Neural cell (in vitro differentiated cells): ENCODE measurements around the gene LMOD3.

Experiments
- MXI1 ChIP-seq: fragments of 450-650 bp; conservative IDR thresholded peaks from 2 replicates; pipeline ENCODE4 v1.6.1; 2014; ENCODE audit warnings: antibody characterized with exemption, mild to moderate bottlenecking; ENCODE audit not compliant: poor library complexity, severe bottlenecking
- POLR2AphosphoS5 ChIP-seq: IDR thresholded peaks from 2 replicates; pipeline ENCODE4 v1.6.1; 2012
- RAD21 ChIP-seq: fragments of 450-650 bp; conservative IDR thresholded peaks from 2 replicates; pipeline ENCODE4 v1.6.1; 2014; ENCODE audit warnings: antibody characterized with exemption, mild to moderate bottlenecking, moderate library complexity
- TAF1 ChIP-seq: IDR thresholded peaks from 2 replicates; pipeline ENCODE4 v1.6.1; 2012; ENCODE audit warnings: low read depth
- TF ChIP-seq, protein P1 (sequence below): fragments of 450-650 bp; IDR thresholded peaks from 2 replicates; pipeline ENCODE4 v1.5.1; 2014; ENCODE audit warnings: antibody characterized with exemption, mild to moderate bottlenecking, moderate library complexity; ENCODE audit not compliant: poor library complexity, severe bottlenecking
- TF ChIP-seq, protein P2 (sequence below): IDR thresholded peaks from 2 replicates; pipeline ENCODE4 v1.6.1; 2012; ENCODE audit warnings: borderline replicate concordance

DNA sequence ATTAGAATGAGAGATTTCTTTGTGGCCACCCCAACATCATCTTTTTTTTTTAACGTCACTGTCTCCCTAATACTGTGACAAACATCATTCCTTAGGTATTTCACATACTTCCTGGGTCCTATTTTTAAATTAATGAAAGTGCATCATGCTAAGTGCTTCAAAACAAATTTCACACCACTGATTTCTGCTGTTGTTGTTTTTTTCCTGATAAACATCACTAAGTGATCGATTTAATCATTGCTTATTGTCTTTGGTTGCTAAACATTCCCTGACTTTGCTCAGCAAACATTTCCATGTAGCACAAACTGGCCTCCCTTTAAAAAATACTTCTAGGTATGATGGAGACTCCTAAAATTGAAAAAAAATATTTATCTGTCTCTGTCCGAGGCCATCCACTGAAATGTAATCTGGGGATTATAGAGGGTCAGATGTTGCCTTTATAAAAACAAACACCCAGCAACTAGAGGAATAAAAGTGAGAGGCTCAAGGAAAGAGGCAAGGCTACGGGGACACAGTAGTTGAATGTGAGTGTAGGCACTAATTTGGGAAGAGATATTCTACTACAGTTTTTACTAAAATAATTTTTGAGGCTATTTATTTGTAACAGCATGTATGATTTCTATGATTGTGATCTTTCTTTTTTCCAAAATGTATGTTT, 20.5 kb upstream of the LMOD3 start:
- TF ChIP-seq MXI1 (no peak), POLR2AphosphoS5 (no peak), RAD21 (no peak), TAF1 (no peak)
- TF ChIP-seq, protein P1, sequence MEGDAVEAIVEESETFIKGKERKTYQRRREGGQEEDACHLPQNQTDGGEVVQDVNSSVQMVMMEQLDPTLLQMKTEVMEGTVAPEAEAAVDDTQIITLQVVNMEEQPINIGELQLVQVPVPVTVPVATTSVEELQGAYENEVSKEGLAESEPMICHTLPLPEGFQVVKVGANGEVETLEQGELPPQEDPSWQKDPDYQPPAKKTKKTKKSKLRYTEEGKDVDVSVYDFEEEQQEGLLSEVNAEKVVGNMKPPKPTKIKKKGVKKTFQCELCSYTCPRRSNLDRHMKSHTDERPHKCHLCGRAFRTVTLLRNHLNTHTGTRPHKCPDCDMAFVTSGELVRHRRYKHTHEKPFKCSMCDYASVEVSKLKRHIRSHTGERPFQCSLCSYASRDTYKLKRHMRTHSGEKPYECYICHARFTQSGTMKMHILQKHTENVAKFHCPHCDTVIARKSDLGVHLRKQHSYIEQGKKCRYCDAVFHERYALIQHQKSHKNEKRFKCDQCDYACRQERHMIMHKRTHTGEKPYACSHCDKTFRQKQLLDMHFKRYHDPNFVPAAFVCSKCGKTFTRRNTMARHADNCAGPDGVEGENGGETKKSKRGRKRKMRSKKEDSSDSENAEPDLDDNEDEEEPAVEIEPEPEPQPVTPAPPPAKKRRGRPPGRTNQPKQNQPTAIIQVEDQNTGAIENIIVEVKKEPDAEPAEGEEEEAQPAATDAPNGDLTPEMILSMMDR, result no peak
- TF ChIP-seq, protein P2, sequence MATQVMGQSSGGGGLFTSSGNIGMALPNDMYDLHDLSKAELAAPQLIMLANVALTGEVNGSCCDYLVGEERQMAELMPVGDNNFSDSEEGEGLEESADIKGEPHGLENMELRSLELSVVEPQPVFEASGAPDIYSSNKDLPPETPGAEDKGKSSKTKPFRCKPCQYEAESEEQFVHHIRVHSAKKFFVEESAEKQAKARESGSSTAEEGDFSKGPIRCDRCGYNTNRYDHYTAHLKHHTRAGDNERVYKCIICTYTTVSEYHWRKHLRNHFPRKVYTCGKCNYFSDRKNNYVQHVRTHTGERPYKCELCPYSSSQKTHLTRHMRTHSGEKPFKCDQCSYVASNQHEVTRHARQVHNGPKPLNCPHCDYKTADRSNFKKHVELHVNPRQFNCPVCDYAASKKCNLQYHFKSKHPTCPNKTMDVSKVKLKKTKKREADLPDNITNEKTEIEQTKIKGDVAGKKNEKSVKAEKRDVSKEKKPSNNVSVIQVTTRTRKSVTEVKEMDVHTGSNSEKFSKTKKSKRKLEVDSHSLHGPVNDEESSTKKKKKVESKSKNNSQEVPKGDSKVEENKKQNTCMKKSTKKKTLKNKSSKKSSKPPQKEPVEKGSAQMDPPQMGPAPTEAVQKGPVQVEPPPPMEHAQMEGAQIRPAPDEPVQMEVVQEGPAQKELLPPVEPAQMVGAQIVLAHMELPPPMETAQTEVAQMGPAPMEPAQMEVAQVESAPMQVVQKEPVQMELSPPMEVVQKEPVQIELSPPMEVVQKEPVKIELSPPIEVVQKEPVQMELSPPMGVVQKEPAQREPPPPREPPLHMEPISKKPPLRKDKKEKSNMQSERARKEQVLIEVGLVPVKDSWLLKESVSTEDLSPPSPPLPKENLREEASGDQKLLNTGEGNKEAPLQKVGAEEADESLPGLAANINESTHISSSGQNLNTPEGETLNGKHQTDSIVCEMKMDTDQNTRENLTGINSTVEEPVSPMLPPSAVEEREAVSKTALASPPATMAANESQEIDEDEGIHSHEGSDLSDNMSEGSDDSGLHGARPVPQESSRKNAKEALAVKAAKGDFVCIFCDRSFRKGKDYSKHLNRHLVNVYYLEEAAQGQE, result no peak
